COR-L47 (cell line): ENCODE results near the gene PARM1.

Source experiments
- DNase-seq: peaks from one replicate; lab custom pipeline; 2025; lab: John Stamatoyannopoulos, UW

PARM1 gene

GRCh38 chr4:75031775-75032174, 98.9 kb downstream of the PARM1 start:
- no peak for DNase-seq

GRCh38 chr4:75034523-75034922, 101.6 kb downstream of the PARM1 start:
- DNase-seq = no peak

GRCh38 chr4:75035321-75035720, 102.4 kb downstream of the PARM1 start:
- DNase-seq = no peak

GRCh38 chr4:75036046-75036830, 103.3 kb downstream of the PARM1 start:
- DNase-seq = no peak

GRCh38 chr4:75037252-75037651, 104.3 kb downstream of the PARM1 start:
- no peak for DNase-seq

- no peak for DNase-seq
Measured at GRCh38 chr4:75038376-75038775, 105.5 kb downstream of the PARM1 start.

- no peak for DNase-seq
Measured at GRCh38 chr4:75040703-75041102, 107.8 kb downstream of the PARM1 start.

GRCh38 chr4:75042601-75043208, 109.8 kb downstream of the PARM1 start:
- no peak for DNase-seq

GRCh38 chr4:75046226-75046625, 113.3 kb downstream of the PARM1 start:
- DNase-seq = no peak

- no peak for DNase-seq
Measured at GRCh38 chr4:75046641-75047040, 113.7 kb downstream of the PARM1 start.

GRCh38 chr4:75048208-75048879, 115.4 kb downstream of the PARM1 start:
- no peak for DNase-seq

GRCh38 chr4:75051431-75051830, 118.5 kb downstream of the PARM1 start:
- DNase-seq = no peak

GRCh38 chr4:75053352-75053751, 120.4 kb downstream of the PARM1 start:
- DNase-seq = no peak

- DNase-seq = no peak
Measured at GRCh38 chr4:75054078-75054477, 121.2 kb downstream of the PARM1 start.

- no peak for DNase-seq
Measured at GRCh38 chr4:75056277-75056676, 123.4 kb downstream of the PARM1 start.

GRCh38 chr4:75057369-75057768, 124.5 kb downstream of the PARM1 start:
- DNase-seq = no peak

GRCh38 chr4:75058486-75058885, 125.6 kb downstream of the PARM1 start:
- no peak for DNase-seq

- no peak for DNase-seq
Measured at GRCh38 chr4:75063433-75063832, 130.5 kb downstream of the PARM1 start.

GRCh38 chr4:75065909-75066308, 133.0 kb downstream of the PARM1 start:
- no peak for DNase-seq

- no peak for DNase-seq
Measured at GRCh38 chr4:75069493-75070074, 136.7 kb downstream of the PARM1 start.

GRCh38 chr4:75071317-75071716, 138.4 kb downstream of the PARM1 start:
- no peak for DNase-seq

GRCh38 chr4:75080888-75081287, 148.0 kb downstream of the PARM1 start:
- DNase-seq = no peak

GRCh38 chr4:75081561-75081960, 148.6 kb downstream of the PARM1 start:
- DNase-seq = no peak
